Amygdala (tissue), 56 donors: ENCODE measurements around the gene CYP2A7.
"Not testable (repeated sequence)": the region's sequence is repeated elsewhere in the genome, so short reads cannot be mapped to it uniquely, and the experiment has no call there.

ENCODE experiments used
- DNase-seq, 56 donors: peaks; one replicate each; lab custom pipeline; 2025; lab: John Stamatoyannopoulos, UW

CYP2A7 gene, protein sequence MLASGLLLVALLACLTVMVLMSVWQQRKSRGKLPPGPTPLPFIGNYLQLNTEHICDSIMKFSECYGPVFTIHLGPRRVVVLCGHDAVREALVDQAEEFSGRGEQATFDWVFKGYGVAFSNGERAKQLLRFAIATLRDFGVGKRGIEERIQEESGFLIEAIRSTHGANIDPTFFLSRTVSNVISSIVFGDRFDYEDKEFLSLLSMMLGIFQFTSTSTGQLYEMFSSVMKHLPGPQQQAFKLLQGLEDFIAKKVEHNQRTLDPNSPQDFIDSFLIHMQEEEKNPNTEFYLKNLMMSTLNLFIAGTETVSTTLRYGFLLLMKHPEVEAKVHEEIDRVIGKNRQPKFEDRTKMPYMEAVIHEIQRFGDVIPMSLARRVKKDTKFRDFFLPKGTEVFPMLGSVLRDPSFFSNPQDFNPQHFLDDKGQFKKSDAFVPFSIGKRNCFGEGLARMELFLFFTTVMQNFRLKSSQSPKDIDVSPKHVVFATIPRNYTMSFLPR

GRCh38 chr19:40882062-40882461 lies at the start of gene CYP2A7:
Gene CYP2A7 (minus strand): TSS chr19:40882231. CDS start chr19:40882210, 21 bp downstream.
- not testable (repeated sequence) for DNase-seq

DNA sequence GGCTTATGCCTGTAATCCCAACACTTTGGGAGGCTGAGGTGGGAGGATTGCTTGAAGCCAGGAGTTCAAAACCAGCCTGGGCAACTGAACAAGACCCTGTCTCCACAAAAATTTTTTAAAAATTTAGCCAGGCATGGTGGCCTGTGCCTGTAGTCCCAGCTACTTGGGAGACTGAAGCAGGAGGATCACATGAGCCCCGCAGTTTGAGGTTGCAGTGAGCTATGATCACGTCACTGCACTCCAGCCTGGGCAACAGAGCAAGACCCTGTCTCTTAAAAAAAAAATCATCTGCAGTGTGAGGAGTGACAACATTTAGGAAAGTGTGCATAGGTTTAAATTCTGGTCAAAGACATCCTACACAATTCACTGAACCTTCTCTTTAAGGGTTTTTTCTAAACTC lies 48.8 kb upstream of the CYP2A7 start:
- DNase-seq = not testable (repeated sequence)

- DNase-seq = not testable (repeated sequence)
These were observed 47.9 kb upstream of the CYP2A7 start for GRCh38 chr19:40929942-40930341.

DNA sequence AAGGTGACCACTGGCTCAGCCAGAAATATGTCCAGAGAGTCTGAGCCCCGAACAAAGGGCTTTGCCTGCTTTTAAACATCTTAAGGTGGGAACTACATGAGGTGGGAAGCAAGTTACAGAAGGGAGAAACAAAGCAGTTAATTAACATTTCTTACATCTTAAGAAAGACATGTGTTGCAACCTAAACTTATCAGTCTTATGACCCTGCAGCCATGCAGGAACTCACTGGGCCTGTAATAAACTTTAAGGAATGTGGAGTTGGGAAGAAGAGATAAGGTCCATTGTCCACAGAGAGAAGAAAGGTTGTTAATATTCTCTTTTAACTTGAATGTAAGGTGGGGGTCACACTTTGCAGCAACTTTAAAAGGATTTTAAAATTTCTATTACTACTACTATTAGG lies 46.8 kb upstream of the CYP2A7 start:
- no peak for DNase-seq

DNA sequence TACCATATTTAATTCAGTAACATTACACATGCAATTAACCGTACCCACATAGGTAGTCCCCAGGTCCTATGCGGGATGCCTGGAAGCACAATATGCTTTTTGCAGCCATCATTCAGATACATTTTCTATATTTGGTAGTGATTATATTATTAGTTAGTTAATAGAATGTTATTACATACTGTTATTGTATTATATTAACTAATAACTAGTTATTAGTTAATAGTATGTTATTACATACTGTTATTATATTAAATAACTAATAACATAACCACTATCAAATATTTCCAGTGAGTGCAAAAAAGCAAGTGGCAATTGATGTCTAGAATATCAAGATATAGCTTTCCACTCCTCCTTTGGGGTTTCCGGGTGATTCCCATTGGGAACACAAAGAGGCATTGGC lies 45.5 kb upstream of the CYP2A7 start:
- no peak for DNase-seq

- not testable (repeated sequence) for DNase-seq
These were observed 44.2 kb upstream of the CYP2A7 start for GRCh38 chr19:40926276-40926675.

GRCh38 chr19:40923934-40924391 lies 41.9 kb upstream of the CYP2A7 start:
- no peak for DNase-seq

GRCh38 chr19:40922237-40923160 lies 40.5 kb upstream of the CYP2A7 start:
- not testable (repeated sequence) for DNase-seq

DNA sequence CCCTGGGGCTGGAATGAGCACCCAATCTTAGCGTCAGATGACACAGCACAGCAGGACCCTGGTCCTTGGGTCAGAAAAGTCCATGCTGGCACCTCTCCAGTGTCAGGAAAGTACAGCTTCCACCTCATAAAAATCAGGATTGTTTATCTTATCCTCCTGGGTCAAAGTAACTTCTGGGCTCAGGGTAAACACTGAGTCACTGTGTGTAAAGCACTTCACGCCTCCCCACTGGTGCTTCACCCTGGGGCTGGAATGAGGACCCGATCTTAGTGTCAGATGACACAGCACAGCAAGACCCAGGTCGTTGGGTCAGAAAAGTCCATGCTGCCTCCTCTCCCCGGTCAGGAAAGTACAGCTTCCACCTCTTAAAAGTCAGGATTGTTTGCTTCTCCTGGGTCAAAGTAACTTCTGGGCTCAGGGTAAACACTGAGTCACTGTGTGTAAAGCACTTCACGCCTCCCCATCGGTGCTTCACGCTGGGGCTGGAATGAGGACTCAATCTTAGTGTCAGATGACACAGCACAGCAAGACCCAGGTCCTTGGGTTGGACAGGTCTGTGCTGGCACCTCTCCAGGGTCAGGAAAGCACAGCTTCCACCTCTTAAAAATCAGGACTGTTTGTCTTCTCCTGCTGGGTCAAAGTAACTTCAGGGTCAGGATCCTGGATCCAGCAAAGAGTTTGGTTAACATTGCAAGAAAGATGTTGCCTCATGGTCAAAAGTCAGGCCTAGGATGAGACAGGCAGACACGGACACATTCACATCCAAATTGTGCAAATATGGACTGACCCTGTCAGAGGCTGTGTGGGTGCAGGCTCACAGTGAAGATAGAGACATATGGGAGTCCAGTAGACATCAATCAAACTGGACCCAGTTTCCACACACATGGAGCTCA lies 39.2 kb upstream of the CYP2A7 start:
- no peak for DNase-seq

GRCh38 chr19:40920300-40921004 lies 38.4 kb upstream of the CYP2A7 start:
- DNase-seq = no peak

DNA sequence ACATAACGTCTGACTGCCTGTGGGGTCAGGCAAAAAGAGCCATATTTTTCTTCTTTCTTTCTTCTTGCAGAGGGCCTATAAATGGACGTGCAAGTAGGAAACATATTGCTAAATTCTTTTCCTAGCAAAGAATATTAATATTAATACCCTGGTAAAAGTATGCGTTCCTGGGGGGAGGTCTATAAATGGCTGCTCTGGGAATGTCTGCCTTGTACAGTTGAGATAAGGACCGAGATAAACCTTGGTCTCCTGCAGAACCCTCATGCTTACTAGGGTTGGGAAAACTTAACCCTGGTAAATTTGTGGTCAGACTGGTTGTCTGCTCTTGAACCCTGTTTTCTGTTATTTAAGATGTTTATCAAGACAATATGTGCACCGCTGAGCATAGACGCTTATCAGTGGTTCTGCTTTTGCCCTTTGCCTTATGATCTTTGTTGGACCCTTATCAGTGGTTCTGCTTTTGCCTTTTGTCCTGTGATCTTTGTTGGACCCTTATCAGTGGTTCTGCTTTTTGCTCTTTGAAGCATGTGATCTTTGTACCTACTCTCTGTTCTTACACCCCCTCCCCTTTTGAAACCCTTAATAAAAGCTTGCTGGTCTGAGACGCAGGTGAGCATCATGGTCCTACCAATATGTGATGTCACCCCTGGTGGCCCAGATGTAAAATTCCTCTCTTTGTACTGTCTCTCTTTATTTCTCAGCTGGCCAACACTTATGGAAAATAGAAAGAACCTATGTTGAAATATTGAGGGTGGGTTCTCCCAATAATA lies 37.7 kb upstream of the CYP2A7 start:
- DNase-seq = not testable (repeated sequence)

- DNase-seq = not testable (repeated sequence)
These were observed 36.3 kb upstream of the CYP2A7 start for GRCh38 chr19:40918303-40918702.

- peak in 3 of 56 donors; percentile 16 to 40 (median 24) for DNase-seq
These were observed 26.9 kb upstream of the CYP2A7 start for GRCh38 chr19:40908976-40909375.

DNA sequence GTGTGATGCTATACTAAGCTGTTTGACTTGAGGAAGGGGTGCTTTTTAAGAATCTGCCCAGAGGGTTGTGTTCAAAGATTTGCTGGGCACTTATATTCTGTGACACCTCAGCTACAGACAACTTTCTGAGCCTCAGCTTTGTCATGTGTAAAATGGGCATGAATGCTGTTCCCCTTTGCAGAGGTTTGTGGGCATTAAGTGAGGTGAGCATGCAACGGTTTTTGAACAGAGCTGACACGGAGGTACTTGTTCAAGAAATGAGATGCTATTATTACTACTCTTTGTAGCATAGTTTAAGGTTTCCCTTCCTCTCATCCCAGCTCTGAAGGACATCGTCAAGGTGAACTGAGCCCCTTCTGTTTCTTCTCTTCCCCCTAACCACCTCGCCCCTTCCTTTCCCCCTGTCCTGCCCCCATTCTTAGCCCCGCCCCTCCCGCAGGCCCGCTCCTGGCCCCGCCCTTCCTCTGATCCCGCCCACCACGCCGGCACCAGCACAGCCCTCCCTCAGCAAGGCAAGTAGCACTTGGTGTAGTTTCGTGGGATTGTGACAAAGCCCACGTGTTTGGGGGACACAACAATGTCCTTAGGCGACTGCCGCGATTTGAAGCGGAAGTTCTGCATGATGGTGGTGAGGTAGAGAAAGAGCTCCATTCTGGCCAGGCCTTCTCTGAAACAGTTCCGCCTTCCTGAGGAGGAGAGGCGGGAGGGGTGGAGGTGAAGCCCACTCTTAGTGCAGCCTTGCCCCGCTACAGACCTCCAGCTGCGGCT lies 26.1 kb upstream of the CYP2A7 start:
- DNase-seq = peak in 3 of 56 donors; percentile 2 to 12 (median 7)

GRCh38 chr19:40906512-40906911 lies 24.5 kb upstream of the CYP2A7 start:
- no peak for DNase-seq

- DNase-seq = not testable (repeated sequence)
These were observed 22.7 kb upstream of the CYP2A7 start for GRCh38 chr19:40904673-40905156.

DNA sequence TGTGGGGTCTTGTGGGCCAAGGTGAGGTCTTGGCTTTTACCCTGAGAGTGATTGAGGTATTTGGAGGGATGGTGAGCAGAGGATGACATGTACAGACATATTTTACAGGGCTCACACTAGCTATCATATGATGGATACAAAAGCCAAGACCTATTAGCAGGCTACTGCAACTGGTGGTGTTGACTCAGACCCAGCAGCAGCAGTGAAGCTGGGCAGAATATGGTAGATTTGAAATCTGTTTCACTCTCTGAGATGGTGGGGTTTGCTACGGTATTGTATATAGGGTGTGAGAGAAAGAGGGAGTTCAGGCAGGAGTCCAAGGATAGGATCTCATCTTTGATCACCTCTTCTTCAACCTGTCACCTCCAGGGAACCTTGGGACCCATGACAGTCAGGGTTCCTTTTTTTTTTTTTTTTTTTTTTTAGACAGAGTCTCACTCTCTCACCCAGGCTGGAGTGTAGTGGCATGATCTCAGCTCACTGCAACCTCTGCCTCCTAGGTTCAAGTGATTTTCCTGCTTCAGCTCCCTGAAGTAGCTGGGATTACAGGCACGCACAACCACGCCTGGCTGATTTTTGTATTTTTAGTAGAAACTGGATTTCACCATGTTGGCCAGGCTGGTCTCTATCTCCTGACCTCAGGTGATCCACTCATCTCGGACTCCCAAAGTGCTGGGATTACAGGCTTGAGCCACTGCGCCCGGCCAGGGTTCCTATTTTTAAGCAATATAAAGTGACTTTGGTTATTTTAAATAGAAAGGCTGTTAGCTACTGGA lies 20.1 kb upstream of the CYP2A7 start:
- DNase-seq = not testable (repeated sequence)
